Mesendoderm (in vitro differentiated cells): ENCODE data around the gene REEP5.

ENCODE experiments used
- DNase-seq: peaks from one replicate; pipeline ENCODE4 v3.0.0; 2013
- H2AK5ac ChIP-seq: 2 replicates; pipeline ENCODE4 v1.6.1; 2013; ENCODE audit warnings: low read length, inconsistent platforms
- H2BK120ac ChIP-seq: 2 replicates; pipeline ENCODE4 v1.6.1; 2013; ENCODE audit warnings: low read depth, mild to moderate bottlenecking, low read length, moderate library complexity, mixed read lengths
- H2BK15ac ChIP-seq: replicated peaks from 2 replicates; pipeline ENCODE4 v1.6.1; 2013; ENCODE audit warnings: low read depth, mild to moderate bottlenecking, moderate library complexity
- H2BK5ac ChIP-seq: 2 replicates; pipeline ENCODE4 v1.6.1; 2013; ENCODE audit warnings: low read length, inconsistent platforms
- H3K18ac ChIP-seq: 2 replicates; pipeline ENCODE4 v1.6.1; 2013; ENCODE audit warnings: mild to moderate bottlenecking, low read length, mixed read lengths
- H3K23ac ChIP-seq: one replicate; pipeline ENCODE4 v1.6.1; 2013; ENCODE audit warnings: low read length
- H3K27ac ChIP-seq: 2 replicates; pipeline ENCODE4 v1.5.1; 2013; ENCODE audit warnings: low read depth, mild to moderate bottlenecking, inconsistent platforms, low read length, moderate library complexity
- H3K27me3 ChIP-seq: 2 replicates; pipeline ENCODE4 v1.6.1; 2013; ENCODE audit warnings: low read length, control low read depth, mild to moderate bottlenecking, inconsistent platforms; ENCODE audit not compliant: insufficient read depth, poor library complexity
- H3K36me3 ChIP-seq: 2 replicates; pipeline ENCODE4 v1.6.1; 2013; ENCODE audit warnings: low read length, inconsistent platforms; ENCODE audit not compliant: control insufficient read depth, insufficient read depth
- H3K4ac ChIP-seq: one replicate; pipeline ENCODE4 v1.6.1; 2013; ENCODE audit warnings: low read depth, mild to moderate bottlenecking, low read length, moderate library complexity
- H3K4me1 ChIP-seq: 2 replicates; pipeline ENCODE4 v1.6.1; 2013; ENCODE audit warnings: low read depth, low read length, inconsistent platforms; ENCODE audit not compliant: control insufficient read depth
- H3K4me2 ChIP-seq: 2 replicates; pipeline ENCODE4 v1.6.1; 2013; ENCODE audit warnings: low read length
- H3K4me3 ChIP-seq: 2 replicates; pipeline ENCODE4 v1.5.1; 2013; ENCODE audit warnings: mild to moderate bottlenecking, low read length
- H3K56ac ChIP-seq: one replicate; pipeline ENCODE4 v1.6.1; 2013; ENCODE audit warnings: low read length
- H3K79me1 ChIP-seq: 2 replicates; pipeline ENCODE4 v1.6.1; 2013; ENCODE audit warnings: low read length, inconsistent platforms
- H3K79me2 ChIP-seq: 2 replicates; pipeline ENCODE4 v1.6.1; 2013; ENCODE audit warnings: mild to moderate bottlenecking, low read length; ENCODE audit not compliant: control insufficient read depth, insufficient read depth
- H3K9ac ChIP-seq: 2 replicates; pipeline ENCODE4 v1.6.1; 2013; ENCODE audit warnings: low read length, inconsistent platforms
- H4K5ac ChIP-seq: one replicate; pipeline ENCODE4 v1.6.1; 2013; ENCODE audit warnings: low read length
- H4K8ac ChIP-seq: one replicate; pipeline ENCODE4 v1.6.1; 2013; ENCODE audit warnings: low read depth, mild to moderate bottlenecking, control low read depth, low read length, moderate library complexity
- WGBS: extraction: QIAGEN DNeasy Blood & Tissue Kit; methylation state at CpG from one replicate; pipeline ENCODE4 v1.1.7; 2013; ENCODE audit warnings: low lambda C conversion rate, missing lambda C conversion rate; ENCODE audit not compliant: insufficient coverage; ENCODE audit errors: extremely low coverage; 5-methylcytosine and 5-hydroxymethylcytosine counted together

Gene REEP5

DNA sequence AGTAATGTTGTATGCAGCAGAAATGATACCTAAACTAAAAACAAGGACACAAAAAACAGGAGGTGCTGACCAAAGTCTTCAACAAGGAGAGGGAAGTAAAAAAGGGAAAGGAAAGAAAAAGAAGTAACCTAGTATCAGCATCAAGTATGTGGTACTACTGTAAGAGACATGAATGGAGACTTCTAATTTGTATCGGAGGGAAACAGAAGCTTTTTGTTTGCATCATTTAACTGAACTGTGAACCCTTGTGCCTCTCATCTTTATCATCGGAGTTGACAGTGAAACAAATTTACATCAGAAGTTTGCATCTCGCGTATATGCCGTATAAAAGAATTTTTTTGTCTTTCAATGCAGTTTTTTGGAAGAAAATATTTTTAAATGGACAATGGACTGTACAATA lies 54.6 kb downstream of the REEP5 start:
- Histone ChIP-seq H2BK5ac (no peak overlapping the region), H3K23ac (no peak overlapping the region), H2BK15ac (no peak overlapping the region), H2AK5ac (no peak overlapping the region), H3K4me3 (no peak overlapping the region), H3K4me1 (peaks cover 2% of the 10 kb centered on the region), H3K56ac (no peak overlapping the region), H4K5ac (no peak overlapping the region), H3K79me1 (peaks cover 5% of the 10 kb centered on the region), H3K9ac (no peak overlapping the region), H3K4ac (no peak overlapping the region), H3K27me3 (no peaks in the 10 kb centered on the region), H3K4me2 (no peak overlapping the region), H2BK120ac (no peak overlapping the region), H3K27ac (no peak overlapping the region), H3K36me3 (peaks cover 6% of the 10 kb centered on the region), H4K8ac (no peak overlapping the region), H3K79me2 (peaks cover 13% of the 10 kb centered on the region), H3K18ac (no peak overlapping the region)
- no CpG with 5 or more reads among the region's 5 CpGs for WGBS
- DNase-seq = no peak

- Histone ChIP-seq H3K9ac (no peak overlapping the region), H3K56ac (no peak overlapping the region), H4K8ac (no peak overlapping the region), H3K36me3 (peaks cover 6% of the 10 kb centered on the region), H3K18ac (no peak overlapping the region), H2AK5ac (no peak overlapping the region), H2BK5ac (no peak overlapping the region), H2BK15ac (no peak overlapping the region), H3K79me2 (peaks cover 19% of the 10 kb centered on the region), H2BK120ac (no peak overlapping the region), H3K4me1 (peaks cover 2% of the 10 kb centered on the region), H3K4ac (no peak overlapping the region), H3K4me3 (no peak overlapping the region), H3K23ac (no peak overlapping the region), H3K4me2 (no peak overlapping the region), H3K27me3 (no peaks in the 10 kb centered on the region), H3K27ac (no peak overlapping the region), H4K5ac (no peak overlapping the region), H3K79me1 (peaks cover 5% of the 10 kb centered on the region)
- no CpG with 5 or more reads among the region's 2 CpGs for WGBS
- no peak for DNase-seq
Measured at GRCh38 chr5:112866739-112867138, 55.3 kb downstream of the REEP5 start.

DNA sequence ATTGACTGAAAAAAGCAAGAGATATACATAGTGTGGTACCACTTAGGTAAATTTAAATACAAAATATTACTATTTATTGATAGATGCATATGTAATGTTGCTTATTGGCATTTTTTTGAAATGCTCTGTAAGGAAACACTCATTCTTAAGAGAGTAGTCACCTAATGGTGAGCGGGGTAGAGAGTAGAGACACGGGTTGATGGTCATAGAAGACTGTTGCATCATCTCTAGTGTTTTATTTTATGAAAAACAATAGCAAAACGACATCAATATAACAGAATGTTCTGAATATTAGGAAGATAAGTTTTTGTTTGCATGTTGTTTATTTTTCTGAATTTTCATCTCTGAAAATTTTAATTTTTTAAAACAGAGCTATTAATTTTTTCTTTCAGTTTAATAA lies 56.9 kb downstream of the REEP5 start:
- no peak overlapping the region for H4K8ac ChIP-seq
- H3K4me2 ChIP-seq = no peak overlapping the region
- no peak overlapping the region for H4K5ac ChIP-seq
- no peak overlapping the region for H3K4me3 ChIP-seq
- no peak overlapping the region for H3K56ac ChIP-seq
- no peak overlapping the region for H3K23ac ChIP-seq
- DNase-seq = no peak
- H3K79me1 ChIP-seq = peaks cover 7% of the 10 kb centered on the region
- no peak overlapping the region for H2BK15ac ChIP-seq
- WGBS = no CpG with 5 or more reads among the region's 3 CpGs
- H3K36me3 ChIP-seq = peaks cover 3% of the 10 kb centered on the region
- H2BK120ac ChIP-seq = no peak overlapping the region
- H3K4ac ChIP-seq = no peak overlapping the region
- no peak overlapping the region for H2AK5ac ChIP-seq
- no peak overlapping the region for H3K18ac ChIP-seq
- peaks cover 25% of the 10 kb centered on the region for H3K79me2 ChIP-seq
- H3K4me1 ChIP-seq = peaks cover 5% of the 10 kb centered on the region
- H3K27me3 ChIP-seq = no peaks in the 10 kb centered on the region
- no peak overlapping the region for H3K9ac ChIP-seq
- H3K27ac ChIP-seq = no peak overlapping the region
- no peak overlapping the region for H2BK5ac ChIP-seq

DNA sequence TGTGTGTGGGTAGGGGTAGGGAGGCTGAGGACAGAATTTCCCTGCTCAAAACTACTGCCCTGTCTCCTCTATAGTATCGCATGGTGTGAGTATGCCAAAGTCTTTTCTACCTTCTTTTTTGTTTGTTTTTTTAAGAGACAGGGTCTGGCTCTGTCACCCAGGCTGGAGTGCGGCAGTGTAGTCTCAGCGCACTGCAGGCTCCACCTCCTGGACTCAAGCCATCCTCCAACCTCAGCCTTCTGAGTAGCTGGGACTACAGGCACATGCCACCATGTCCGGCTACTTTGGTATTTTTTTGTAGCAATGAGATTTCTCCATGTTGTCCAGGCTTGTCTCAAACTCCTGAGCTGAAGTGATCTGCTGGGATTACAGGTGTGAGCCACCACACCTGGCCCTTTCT lies 58.5 kb downstream of the REEP5 start:
- Histone ChIP-seq H2BK5ac (no peak overlapping the region), H3K27me3 (no peaks in the 10 kb centered on the region), H2BK15ac (no peak overlapping the region), H3K79me1 (peaks cover 7% of the 10 kb centered on the region), H3K79me2 (peaks cover 25% of the 10 kb centered on the region), H3K27ac (no peak overlapping the region), H2BK120ac (no peak overlapping the region), H3K4me3 (no peak overlapping the region), H3K9ac (no peak overlapping the region), H2AK5ac (no peak overlapping the region), H3K4me1 (peaks cover 5% of the 10 kb centered on the region), H4K8ac (no peak overlapping the region), H3K4me2 (no peak overlapping the region), H4K5ac (no peak overlapping the region), H3K4ac (no peak overlapping the region), H3K56ac (no peak overlapping the region), H3K18ac (no peak overlapping the region), H3K23ac (no peak overlapping the region), H3K36me3 (peaks cover 1% of the 10 kb centered on the region)
- WGBS = no CpG with 5 or more reads among the region's 4 CpGs
- no peak for DNase-seq

GRCh38 chr5:112862085-112862484 lies 59.9 kb downstream of the REEP5 start:
- no peak overlapping the region for H4K5ac ChIP-seq
- peak; percentile 51 for DNase-seq
- H2AK5ac ChIP-seq = no peak overlapping the region
- no peak overlapping the region for H3K27ac ChIP-seq
- peak overlapping the region; percentile 69 for H3K4me2 ChIP-seq
- peaks cover 1% of the 10 kb centered on the region for H3K36me3 ChIP-seq
- WGBS = no CpG with 5 or more reads among the region's 9 CpGs
- peaks cover 25% of the 10 kb centered on the region for H3K79me2 ChIP-seq
- H3K79me1 ChIP-seq = peaks cover 7% of the 10 kb centered on the region
- peak overlapping the region; percentile 99 for H3K9ac ChIP-seq
- no peak overlapping the region for H3K4ac ChIP-seq
- H3K27me3 ChIP-seq = no peaks in the 10 kb centered on the region
- H4K8ac ChIP-seq = no peak overlapping the region
- H2BK5ac ChIP-seq = no peak overlapping the region
- no peak overlapping the region for H3K18ac ChIP-seq
- H2BK15ac ChIP-seq = no peak overlapping the region
- peak overlapping the region; percentile 29 for H3K56ac ChIP-seq
- H2BK120ac ChIP-seq = no peak overlapping the region
- no peak overlapping the region for H3K23ac ChIP-seq
- H3K4me3 ChIP-seq = peak overlapping the region; percentile 99
- peaks cover 5% of the 10 kb centered on the region for H3K4me1 ChIP-seq

- peaks cover 25% of the 10 kb centered on the region for H3K79me2 ChIP-seq
- peaks cover 7% of the 10 kb centered on the region for H3K79me1 ChIP-seq
- H3K18ac ChIP-seq = peak overlapping the region; percentile 71
- no CpG with 5 or more reads among the region's 8 CpGs for WGBS
- H2BK5ac ChIP-seq = no peak overlapping the region
- H2BK120ac ChIP-seq = no peak overlapping the region
- H3K9ac ChIP-seq = peak overlapping the region; percentile 99
- no peak overlapping the region for H4K5ac ChIP-seq
- peaks cover 5% of the 10 kb centered on the region for H3K4me1 ChIP-seq
- peak overlapping the region; percentile 69 for H3K4me2 ChIP-seq
- no peak overlapping the region for H2BK15ac ChIP-seq
- peak overlapping the region; percentile 78 for H4K8ac ChIP-seq
- H3K56ac ChIP-seq = peak overlapping the region; percentile 99
- H3K23ac ChIP-seq = no peak overlapping the region
- H2AK5ac ChIP-seq = no peak overlapping the region
- H3K36me3 ChIP-seq = peaks cover 1% of the 10 kb centered on the region
- peak overlapping the region; percentile 92 for H3K27ac ChIP-seq
- DNase-seq = no peak
- peak overlapping the region; percentile 99 for H3K4me3 ChIP-seq
- peak overlapping the region; percentile 85 for H3K4ac ChIP-seq
- no peaks in the 10 kb centered on the region for H3K27me3 ChIP-seq
Measured at GRCh38 chr5:112861638-112861985, 60.4 kb downstream of the REEP5 start.
